Glomerular endothelial cell (primary cell): ENCODE data around the gene ENOX1. TPM values are rescaled to one million over a fixed set of nuclear protein-coding genes. Genes with fewer than 3 reads are reported as not detected.

Experiments used
- DNase-seq: peaks from one replicate; pipeline ENCODE4 v3.0.0-alpha.2; 2011; ENCODE audit warnings: low read depth, low spot score; ENCODE audit errors: extremely low read depth
- total RNA-seq: library from RNA; depleted of rRNA; stranded (reverse); fragments of >200 nt; gene quantifications from 2 replicates; pipeline ENCODE4 v1.2.3, GENCODE V29; 2015

ENOX1 gene
- total RNA-seq, 1 donor from 2014 or later: 0.18 TPM

DNA sequence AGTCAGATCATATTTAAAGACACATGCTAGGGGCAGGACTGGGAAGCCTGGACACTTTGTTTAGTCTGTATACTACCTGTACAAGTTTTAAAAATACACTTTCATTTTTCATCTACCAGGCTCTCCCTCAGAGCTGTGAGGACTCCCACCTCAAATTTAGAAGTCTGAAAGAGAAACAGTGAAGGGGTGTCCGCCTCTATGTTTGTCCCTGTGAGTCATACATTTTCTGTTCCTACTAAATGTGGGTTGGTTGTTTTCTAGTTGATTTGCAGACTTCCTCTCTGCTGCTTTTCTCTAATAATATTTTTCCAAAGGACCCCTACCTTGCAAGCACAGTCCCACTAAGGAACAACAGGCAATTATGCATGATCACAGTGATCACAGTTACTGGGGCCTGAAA is 110.5 kb downstream of the ENOX1 start:
- no peak for DNase-seq

DNA sequence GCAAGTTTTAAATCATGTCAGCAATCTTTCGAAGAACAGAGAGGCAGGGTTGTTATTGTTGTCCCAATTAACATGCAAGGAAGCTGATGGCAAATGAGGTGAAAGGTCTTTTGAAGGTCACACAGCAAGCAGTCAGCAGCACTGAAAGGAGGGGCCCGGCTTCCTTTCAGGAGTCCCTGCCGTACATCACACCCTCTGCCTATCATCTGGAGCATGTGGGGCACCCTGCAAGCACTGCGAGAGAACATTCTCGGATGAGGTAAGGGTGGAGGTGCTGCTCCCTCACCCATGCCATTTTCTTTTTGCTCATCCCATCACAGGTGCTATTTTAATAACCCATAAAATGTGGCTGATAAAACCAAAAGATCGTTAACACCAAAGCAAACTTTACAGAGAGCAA is 111.2 kb downstream of the ENOX1 start:
- DNase-seq: no peak

DNA sequence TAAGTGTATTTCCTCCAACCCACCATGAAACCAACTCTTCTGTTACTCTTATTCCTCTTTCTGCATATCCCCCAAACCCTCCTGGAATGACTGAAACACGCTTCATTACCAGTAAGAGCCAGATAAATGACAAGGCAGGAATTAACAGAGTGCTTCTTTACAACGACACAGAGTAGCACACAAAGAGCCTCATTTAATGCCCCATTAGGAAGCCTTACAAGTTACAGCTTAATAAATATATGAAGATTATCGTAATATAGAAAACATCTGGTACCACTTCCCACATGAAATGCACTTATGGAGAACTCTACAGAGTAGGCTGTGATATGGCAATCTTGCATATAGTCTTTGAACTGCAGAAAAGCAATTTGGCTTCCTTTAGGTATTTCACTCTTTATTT is 116.8 kb downstream of the ENOX1 start:
- no peak for DNase-seq

DNA sequence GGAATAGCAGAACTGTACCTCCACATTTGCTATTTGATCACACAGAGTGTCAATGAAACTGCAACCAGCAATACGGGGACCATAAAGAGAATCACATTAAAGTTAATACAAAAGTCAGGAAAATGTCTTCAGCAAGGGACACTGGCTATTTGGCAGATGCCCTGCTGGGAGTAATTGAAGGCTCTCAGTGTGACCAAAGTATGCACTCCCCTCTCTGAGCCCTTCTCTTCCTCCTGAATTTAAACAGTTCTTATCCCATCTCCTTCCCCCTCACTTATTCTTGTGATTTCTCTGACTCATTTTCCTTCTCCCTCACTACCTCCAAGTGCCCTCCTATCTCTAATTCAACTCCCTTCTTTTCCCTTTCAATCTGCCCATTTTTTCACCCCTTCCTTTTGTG is 117.7 kb downstream of the ENOX1 start:
- no peak for DNase-seq

DNA sequence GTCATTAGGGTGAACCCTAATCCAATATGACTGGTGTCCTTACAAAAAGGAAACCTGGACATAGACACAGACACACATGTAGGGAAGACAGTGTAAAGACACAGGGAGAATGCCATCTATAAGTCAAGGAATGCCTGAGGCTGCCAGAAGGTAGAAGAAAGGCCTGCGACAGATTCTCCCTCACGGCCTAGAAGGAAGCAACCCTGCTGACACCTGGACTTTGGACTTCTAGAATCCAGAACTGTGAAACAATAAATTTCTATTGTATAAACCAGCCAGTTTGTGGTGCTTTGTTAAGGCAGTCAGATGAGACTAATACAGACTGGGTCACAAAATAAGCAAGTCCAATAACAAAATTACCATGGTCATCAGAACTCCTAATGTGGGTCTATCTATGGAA is 120.4 kb downstream of the ENOX1 start:
- DNase-seq: no peak

DNA sequence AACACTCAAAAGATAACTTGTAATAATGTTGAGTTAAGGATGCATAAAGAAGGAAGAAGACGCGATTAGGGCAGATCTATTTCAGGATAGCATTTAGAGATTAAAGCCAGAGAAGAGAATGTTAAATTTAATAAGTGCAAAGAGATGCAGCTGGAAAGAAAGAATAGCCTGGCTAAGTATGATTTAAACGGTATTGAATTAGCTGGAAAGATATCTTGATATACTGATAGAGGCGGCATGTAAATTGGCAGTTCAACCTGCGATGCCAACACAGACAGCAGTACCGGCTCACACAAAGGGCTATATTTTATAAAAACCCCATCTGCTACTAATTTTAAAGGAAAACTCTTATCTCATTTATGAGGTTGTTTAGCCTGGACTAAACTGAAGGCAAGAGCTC is 121.4 kb downstream of the ENOX1 start:
- DNase-seq: no peak

DNA sequence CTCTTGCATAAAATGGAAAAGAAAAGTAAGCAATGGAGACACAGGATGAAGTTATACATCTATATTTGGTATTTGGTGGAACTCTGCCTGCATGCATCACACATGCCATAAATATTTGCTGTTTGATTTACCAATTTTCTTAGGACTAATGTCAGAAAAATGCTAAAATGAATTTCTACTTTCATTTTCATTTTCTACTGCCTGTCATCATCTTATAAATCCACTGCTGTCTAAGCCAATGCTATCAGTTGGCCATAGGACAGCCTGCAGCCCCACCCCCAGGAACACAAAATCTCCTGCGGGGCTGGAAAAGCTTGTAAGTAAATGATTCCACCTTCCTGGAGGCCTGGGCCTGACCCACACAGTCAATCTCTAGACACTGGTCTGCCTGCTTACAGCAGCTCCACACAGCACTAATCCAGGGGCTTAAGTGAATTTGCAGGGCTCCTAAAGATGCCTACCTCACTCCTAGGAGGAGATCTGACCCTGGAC is 122.0 kb downstream of the ENOX1 start:
- no peak for DNase-seq

DNA sequence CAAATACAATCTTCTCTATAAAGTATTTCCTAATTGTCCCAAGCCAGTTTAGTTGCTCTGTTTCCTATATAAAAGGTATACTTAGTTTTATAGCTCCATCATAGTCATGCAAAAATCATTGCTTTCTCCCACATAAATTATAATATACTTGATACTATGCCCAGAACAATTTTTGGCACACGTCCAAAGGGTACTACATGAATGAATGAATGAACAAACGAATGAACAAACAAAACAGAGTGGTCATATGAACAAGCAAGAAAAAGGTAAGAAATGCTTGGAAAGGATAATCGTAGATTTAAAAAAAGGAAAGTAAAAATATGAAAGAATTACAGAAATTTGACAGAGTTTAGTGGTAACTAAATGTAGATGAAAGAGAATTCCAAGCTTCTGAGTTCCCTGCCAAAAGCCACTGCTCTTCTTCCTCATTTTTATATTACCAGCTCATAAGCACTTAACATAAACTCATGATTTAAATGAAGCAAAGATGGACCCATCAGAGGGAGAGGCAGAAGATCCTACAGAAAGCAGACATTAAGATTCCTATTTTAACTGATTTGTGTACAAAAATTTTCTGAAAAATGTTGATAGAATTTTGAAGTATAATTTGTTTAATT is 123.2 kb downstream of the ENOX1 start:
- no peak for DNase-seq

DNA sequence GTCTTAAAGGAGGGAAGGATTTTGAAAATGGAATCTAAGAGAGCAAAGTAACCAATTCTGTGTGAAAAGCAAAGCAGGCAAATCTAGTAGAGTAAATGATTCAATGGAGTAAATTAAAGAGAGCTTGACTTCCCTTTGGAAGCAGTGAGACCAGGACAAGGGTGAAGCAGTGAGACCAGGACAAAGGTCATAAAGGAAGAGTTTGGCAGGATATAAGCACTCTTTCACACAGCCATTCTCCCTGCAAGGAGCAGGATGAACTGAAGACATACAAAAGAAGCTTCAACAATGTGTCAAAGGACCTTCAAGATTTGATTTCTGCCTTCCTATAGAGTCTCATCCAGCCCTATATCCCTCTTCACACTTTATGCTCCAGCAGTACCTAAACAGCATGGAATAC is 123.8 kb downstream of the ENOX1 start:
- no peak for DNase-seq

DNA sequence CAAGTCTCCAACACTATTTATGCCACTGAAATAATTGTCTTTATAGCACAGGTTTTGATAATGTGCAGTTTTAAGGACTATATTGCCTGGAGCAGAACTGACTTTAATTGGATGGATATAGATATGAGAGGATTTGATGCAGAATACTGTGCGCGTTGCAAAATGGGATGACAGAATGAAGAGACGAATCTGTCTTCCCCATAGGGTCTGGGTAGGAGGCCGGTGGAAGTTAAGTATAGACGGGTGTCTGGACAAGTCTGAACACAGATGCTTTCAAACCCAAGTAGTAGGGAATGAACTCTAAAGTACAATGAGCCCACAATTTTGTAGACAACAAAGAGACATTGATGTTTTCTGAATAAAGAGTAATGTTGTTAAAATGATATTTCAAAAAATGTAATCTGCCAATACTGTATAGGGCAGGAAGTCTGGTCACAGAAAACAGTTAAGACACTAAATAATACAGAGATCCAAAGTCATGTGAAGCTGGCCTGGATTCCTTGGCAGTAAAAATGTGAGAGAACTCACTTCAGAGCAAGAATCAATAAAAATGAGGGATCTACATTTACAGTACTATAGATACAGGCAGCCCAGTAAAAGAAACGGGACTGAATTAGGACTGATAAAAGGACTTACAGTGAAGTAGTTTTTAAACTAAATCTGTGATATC is 125.5 kb downstream of the ENOX1 start:
- no peak for DNase-seq

DNA sequence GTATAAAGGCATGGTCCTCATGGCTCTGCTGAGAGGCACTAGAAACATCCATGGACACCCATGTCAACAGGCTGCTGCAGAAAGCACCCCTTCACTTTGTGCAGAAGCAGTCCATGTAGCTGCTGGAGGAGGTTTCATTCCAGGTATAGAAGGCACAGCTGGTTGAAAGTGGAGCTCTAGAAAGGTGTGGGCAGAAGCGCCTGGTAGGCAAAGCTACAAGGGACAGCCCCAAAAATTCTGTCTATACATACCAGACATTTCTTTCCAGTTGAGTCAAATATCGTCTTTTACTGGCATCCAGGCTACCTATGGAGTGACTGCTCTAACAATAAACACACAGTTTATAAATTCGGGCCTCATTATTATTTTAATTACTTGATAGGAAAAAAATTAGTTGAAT is 129.3 kb downstream of the ENOX1 start:
- no peak for DNase-seq

DNA sequence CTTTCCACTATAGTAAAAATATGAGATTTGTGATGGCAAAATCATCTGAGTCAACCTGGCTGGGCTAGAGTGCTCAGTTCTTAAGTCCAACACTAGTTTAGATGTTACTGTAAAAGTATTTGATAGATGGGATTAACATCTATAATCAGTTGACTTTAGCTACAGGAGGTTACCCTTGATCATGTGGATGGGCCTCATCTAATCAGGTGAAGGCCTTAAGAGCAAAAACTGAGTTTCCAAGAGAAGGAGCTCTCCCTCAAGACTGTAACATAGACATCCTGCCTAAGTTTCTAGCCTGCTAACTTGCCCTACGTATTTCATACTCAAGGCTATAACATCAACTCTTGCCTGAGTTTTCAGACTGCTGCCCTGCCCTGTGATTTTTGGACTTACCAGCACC is 132.8 kb downstream of the ENOX1 start:
- DNase-seq: no peak

DNA sequence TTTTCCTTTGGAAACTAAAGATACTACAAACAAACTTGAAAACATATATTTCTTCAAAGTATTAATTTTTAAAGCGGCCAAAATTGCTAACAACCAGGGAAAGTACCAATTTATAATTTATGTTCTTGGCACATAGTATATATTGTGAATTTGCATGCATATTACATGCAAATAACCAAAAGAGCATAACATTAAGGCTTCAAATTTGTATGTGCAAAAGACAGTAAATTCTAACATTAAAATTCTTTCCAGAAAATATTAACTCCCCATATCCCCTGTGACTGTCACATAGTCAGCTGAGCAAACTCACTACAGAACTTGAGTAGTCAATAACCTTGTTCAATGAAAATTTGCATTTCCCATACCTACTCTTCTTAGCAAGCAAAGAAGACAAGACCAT is 133.4 kb downstream of the ENOX1 start:
- DNase-seq: no peak

DNA sequence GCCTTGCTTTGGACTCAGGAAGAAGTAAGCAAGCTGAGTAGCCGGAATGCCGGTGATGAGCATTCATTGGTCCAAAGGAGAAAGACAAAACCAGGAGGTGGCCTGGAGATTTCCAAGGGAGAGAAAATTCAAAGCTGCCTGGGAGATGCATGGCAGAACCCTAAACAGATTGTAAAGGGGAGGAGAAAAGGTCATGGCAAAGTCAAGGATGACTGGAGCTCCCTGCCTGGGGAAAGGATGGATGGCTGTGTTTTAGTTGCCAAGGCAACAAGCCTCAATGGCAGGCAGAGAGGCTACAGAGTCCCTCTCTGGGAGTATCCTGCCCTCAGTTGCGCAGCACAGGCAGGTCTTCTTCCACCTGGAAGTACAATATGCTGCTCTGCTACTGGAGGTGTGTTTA is 134.0 kb downstream of the ENOX1 start:
- DNase-seq: no peak

DNA sequence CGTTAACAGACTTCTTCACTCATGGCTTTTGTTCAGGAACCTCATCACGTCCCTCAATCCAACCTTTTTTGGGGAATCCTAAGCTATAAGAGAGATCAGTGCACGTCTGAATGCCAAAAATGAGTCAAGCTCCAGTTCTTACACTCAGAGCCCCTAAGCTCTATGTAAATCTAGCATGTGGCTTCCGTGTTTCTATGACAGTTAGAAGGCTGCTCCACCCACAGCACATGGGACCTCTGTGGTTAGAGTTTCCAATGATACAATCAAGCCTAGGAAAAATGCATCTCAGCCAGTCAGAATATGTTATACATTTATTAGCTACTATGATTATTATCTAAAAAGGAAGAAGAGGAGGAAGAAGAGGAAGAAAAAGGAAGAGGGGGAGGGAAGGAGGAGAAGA is 135.9 kb downstream of the ENOX1 start:
- DNase-seq: no peak

DNA sequence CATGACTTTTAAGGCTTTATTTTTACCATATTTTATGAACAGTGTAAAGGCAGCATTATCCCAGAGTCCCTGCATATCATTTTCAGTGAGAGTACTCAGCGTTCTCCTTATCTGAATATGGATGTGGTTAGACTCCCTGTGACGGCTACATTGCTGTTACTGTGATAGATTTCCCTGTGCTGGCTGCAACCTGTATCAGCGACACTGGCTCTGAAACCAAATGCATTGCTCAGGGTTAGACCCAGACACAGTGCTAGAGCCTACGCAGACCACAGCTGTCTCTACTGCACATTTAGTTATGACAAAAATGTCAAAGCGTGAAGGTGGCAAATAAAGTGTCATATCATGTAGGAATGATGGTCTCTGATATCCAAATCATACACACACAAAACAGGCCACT is 138.0 kb downstream of the ENOX1 start:
- DNase-seq: no peak

DNA sequence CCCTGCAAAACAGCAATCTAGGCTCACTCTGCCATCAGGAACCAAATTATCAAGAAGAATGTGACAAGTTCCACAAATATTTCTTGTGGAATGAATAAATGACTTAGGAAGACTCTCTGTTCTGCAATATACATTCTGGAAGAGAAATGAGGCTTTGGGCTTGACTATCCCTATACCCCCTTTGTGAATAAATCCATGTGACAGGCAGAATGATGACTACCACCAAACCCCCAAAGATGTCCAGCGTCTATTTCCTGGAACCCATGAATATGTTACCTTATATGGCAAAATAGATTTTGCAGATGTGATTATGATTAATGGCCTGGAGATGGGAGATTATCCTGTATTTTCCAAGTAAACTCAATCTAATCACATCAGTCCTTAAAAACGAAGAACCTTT is 139.3 kb downstream of the ENOX1 start:
- no peak for DNase-seq

DNA sequence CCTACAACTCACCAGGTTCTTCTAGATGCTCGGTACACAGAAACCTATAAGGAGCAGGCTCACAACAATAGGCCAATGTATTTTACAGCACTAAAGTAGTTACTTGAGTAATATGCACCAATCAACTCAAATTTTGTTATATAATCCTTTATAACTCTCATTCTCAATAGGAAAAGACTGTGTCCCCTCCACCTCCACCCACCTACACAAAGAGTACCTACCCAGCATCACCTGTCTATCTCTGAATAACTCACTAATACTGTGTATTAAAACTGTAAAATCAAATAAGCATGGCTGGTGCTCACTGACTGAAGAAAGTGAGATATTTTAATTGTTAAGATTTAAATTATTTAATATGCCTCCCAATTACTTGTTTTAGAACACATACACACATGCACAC is 146.3 kb downstream of the ENOX1 start:
- DNase-seq: no peak

DNA sequence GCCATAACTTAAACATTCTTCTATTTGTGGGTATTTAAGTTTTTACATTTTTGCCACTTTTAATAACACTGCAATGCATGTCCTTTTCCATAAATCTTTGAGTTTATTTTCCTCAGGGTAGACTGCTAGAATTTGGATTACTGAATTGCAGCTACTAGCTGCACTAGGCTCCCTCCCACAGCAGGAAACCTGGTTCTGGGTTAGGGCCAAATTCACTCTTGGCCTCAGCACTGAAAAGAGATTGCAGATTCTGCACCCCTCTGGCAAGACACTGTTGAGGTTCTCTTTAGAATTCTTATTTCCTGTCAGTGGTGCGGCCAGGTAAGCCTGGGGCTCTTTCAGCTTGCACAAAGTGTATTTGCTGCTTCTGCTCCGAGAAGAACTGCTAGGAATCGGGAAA is 155.7 kb downstream of the ENOX1 start:
- no peak for DNase-seq

DNA sequence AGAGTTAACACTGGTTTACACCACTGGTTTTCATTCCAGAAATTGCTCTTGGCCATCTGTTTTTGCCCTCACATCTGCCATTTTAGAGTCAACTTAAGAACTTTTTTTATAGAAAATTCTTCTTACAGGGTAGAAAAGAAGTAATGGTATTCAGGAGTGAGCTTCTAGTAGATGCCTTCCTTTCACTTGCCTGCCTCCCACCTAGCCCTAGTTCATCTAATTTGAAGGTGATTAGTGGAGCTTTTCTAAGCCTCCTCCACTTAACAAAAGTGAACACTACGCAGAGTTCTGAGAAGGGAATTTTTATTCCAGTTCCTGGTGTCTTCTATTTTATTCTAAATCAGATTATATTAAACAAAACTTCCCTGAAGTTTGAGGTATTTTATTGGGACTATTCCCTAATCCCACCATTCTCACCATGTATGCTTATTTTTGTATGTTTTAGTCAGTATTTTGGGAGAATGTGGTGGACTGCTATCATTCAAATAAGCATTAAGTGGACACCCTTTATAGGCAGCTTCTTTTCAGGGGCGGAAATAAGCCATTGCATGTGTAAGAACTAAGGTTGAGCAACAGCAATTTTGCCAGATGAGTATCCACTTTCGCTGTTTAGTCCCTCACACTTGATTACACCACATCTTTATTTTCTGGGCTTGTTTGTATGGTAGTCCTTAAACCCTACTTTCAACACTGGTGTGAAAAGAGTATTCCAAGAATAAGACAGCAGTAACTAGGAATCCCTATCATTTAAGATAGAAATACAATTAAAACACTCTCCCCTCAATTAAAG is 156.9 kb downstream of the ENOX1 start:
- no peak for DNase-seq

DNA sequence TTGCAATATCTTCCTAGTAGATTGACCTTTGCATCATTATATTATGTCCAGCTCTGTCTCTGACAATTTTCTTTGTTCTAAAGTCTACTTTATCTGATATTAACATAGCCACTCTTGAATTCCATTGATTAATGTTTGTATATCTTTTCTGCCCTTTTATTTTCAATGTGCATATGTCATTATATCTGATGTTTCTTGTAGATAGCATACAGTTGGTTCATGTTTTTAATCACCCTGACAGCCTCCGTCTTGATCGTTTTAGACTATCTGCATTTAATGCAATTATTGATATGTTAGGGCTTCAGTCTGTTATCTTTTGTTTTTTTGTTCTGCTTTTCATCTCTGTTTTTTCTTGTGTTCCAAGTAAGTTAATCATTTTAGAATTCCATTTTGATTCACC is 159.8 kb downstream of the ENOX1 start:
- no peak for DNase-seq

DNA sequence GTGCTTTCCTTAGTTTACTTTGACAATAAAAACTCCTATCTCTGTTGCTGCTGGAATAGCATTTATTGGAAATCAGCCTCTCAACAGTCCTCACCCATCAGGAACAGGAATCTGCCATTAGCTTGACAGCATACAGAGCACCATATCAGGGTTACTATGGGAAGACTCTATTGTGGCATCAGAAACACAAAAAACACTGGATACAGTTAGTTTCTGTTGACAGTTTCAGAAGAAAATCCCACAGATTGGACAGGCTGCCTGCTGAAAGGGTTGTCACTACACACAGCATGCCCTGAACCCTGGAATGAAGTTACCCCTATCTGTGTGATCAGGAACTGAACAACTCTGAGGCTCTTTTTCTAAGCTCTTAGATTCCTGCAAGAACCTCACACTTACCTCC is 172.7 kb downstream of the ENOX1 start:
- DNase-seq: no peak
